ENCODE data around the gene CA12. TPM values are rescaled to one million over a fixed set of nuclear protein-coding genes. Genes with fewer than 3 reads are reported as not detected.

Gene CA12
- total and polyA plus RNA-seq, 10 of the 15 experiments (the other 5 are each of a cell fraction or from before 2014, with no cell fraction given): 0.03 to 0.10 TPM; not detected in 8

DNA sequence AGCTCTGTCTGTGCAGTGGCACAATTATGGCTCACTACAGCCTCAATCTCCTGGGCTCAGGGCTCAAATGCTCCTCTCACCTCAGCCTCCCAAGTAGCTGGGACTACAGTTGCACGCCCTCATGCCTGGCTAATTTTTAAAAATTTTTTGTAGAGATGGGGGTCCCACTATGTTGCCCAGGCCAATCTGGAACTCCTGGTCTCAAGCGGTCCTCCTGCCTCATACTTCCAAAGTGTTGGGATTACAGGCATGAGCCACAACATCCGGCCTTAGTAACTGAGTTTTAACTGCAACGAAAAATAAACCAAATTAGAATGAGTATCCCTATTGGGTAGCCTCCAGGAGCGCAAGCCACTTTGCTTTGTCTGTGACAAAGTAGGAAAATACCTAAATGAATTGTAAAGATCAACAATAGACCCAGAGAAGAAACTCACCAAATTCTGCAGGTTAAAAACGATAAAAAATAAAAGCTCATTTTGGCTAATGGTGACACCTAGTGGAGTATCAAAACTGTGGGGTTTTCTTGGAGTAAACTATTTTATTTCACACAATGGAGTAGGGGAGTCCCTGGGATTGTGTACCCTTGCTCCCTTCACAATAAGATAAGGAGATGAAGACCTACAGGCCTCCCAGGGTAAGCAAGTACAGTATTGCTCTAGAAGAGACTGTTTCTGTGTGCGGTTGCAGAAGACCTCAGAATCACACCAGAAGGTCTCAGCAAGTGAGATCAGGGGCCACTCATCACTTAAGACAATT lies 21.0 kb upstream of the CA12 start:
- ATAC-seq: peak; percentile 73
- WGBS (ENCODE audit: insufficient coverage, insufficient replicate concordance, low lambda C conversion rate, missing lambda C conversion rate): 62% methylated on average over 7 of the region's 7 CpGs
- in situ Hi-C loops (cut with MboI): loop anchor here (5.0 kb wide), 1 partner anchor 110 kb away; no protein-coding TSS in a partner anchor
- TF ChIP-seq, protein P1, sequence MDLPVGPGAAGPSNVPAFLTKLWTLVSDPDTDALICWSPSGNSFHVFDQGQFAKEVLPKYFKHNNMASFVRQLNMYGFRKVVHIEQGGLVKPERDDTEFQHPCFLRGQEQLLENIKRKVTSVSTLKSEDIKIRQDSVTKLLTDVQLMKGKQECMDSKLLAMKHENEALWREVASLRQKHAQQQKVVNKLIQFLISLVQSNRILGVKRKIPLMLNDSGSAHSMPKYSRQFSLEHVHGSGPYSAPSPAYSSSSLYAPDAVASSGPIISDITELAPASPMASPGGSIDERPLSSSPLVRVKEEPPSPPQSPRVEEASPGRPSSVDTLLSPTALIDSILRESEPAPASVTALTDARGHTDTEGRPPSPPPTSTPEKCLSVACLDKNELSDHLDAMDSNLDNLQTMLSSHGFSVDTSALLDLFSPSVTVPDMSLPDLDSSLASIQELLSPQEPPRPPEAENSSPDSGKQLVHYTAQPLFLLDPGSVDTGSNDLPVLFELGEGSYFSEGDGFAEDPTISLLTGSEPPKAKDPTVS (IDR thresholded peaks at IDR 0.05; ENCODE audit: low read depth, low read length): no peak
- TF ChIP-seq SMC3 (IDR thresholded peaks at IDR 0.05; ENCODE audit: borderline replicate concordance, low read length) (peak; percentile 79; the same call in 1 of the 2 replicates), ZBED1 (IDR thresholded peaks at IDR 0.05; ENCODE audit: borderline replicate concordance) (no peak), ZNF24 (IDR thresholded peaks at IDR 0.05) (no peak), BRCA1 (IDR thresholded peaks at IDR 0.05; ENCODE audit: low read depth, low read length) (no peak), HDGF (IDR thresholded peaks at IDR 0.05) (no peak), MEF2B (IDR thresholded peaks at IDR 0.05; ENCODE audit: partially characterized antibody, poor library complexity, severe bottlenecking) (no peak), YY1 (IDR thresholded peaks at IDR 0.05; ENCODE audit: low read depth, low read length) (no peak), ZNF622 (IDR thresholded peaks at IDR 0.05) (no peak), YBX1 (IDR thresholded peaks at IDR 0.05) (no peak), POLR2AphosphoS2 (IDR thresholded peaks at IDR 0.05; ENCODE audit: low read depth, low read length) (no peak), KAT2A (conservative IDR thresholded peaks at IDR 0.05; ENCODE audit: control insufficient read depth, low read depth, low read length) (no peak), KLF5 (IDR thresholded peaks at IDR 0.05; ENCODE audit: partially characterized antibody) (no peak), CREM (IDR thresholded peaks at IDR 0.05; ENCODE audit: low read depth) (no peak)
- TF ChIP-seq, protein P2, sequence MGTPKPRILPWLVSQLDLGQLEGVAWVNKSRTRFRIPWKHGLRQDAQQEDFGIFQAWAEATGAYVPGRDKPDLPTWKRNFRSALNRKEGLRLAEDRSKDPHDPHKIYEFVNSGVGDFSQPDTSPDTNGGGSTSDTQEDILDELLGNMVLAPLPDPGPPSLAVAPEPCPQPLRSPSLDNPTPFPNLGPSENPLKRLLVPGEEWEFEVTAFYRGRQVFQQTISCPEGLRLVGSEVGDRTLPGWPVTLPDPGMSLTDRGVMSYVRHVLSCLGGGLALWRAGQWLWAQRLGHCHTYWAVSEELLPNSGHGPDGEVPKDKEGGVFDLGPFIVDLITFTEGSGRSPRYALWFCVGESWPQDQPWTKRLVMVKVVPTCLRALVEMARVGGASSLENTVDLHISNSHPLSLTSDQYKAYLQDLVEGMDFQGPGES (IDR thresholded peaks at IDR 0.05): no peak
- TF ChIP-seq, protein P3, sequence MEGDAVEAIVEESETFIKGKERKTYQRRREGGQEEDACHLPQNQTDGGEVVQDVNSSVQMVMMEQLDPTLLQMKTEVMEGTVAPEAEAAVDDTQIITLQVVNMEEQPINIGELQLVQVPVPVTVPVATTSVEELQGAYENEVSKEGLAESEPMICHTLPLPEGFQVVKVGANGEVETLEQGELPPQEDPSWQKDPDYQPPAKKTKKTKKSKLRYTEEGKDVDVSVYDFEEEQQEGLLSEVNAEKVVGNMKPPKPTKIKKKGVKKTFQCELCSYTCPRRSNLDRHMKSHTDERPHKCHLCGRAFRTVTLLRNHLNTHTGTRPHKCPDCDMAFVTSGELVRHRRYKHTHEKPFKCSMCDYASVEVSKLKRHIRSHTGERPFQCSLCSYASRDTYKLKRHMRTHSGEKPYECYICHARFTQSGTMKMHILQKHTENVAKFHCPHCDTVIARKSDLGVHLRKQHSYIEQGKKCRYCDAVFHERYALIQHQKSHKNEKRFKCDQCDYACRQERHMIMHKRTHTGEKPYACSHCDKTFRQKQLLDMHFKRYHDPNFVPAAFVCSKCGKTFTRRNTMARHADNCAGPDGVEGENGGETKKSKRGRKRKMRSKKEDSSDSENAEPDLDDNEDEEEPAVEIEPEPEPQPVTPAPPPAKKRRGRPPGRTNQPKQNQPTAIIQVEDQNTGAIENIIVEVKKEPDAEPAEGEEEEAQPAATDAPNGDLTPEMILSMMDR (IDR thresholded peaks at IDR 0.05 in 2 of 3, conservative IDR thresholded peaks at IDR 0.05 in 1 of 3; ENCODE audit: control insufficient read depth in 2 of 3, extremely low read depth in 1 of 3, insufficient read depth in 1 of 3, low read depth in 3 of 3, low read length in 3 of 3): peak; percentile 44 to 60 (median 56); a peak in 5 of 6 replicates

More for the DNA sequence above, 21.0 kb upstream of the CA12 start:
- CTCF ChIA-PET: interaction anchor here (0.6 to 4.9 kb wide), 23 partner anchors 9 to 355 kb away, joined by 3 to 145 read pairs (median 4); partner anchors contain the start of gene RPS27L
- SMC1A ChIA-PET (ENCODE audit: uncharacterized antibody, unreplicated experiment): interaction anchor here (0.6 to 2.9 kb wide), 15 partner anchors 10 to 356 kb away, joined by 3 to 92 read pairs (median 3); no protein-coding TSS in a partner anchor
- Histone ChIP-seq H3K36me3 (ENCODE audit: control insufficient read depth in 2 of 2, insufficient read depth in 2 of 2, low read length in 1 of 2) (no peaks in the 10 kb centered on the region), H3K27ac (ENCODE audit: control insufficient read depth, insufficient read depth) (no peak overlapping the region), H3K4me1 (ENCODE audit: control insufficient read depth, insufficient read depth, low read length) (no peaks in the 10 kb centered on the region), H3K9me3 (replicated peaks; ENCODE audit: control insufficient read depth, insufficient read depth, low read length) (no peaks in the 10 kb centered on the region), H3K4me2 (ENCODE audit: control insufficient read depth, insufficient read depth) (no peak overlapping the region), H3K79me2 (ENCODE audit: control insufficient read depth, insufficient read depth, low read length) (no peaks in the 10 kb centered on the region), H3K9ac (ENCODE audit: control insufficient read depth, insufficient read depth, low read length) (no peak overlapping the region), H2AFZ (ENCODE audit: control insufficient read depth, low read depth, low read length) (no peak overlapping the region), H4K20me1 (ENCODE audit: control insufficient read depth, insufficient read depth) (no peaks in the 10 kb centered on the region), H3K4me3 (no peak overlapping the region), H3K27me3 (replicated peaks in 1 of 2; ENCODE audit: control insufficient read depth in 2 of 2, insufficient read depth in 2 of 2, low read length in 1 of 2) (no peaks in the 10 kb centered on the region)
- POLR2A ChIA-PET: interaction anchor here (0.5 kb wide), 1 partner anchor 113 kb away, joined by 3 read pairs; no protein-coding TSS in a partner anchor
- RAD21 ChIA-PET (ENCODE audit: unreplicated experiment): interaction anchor here (1.0 to 3.0 kb wide), 7 partner anchors 60 to 354 kb away, joined by 3 to 62 read pairs (median 6); no protein-coding TSS in a partner anchor
- no TSS peak for BruUV-seq (replicated peaks)
- peak; percentile 81 for FAIRE-seq
- intact Hi-C loops (cut with micrococcal nuclease; ENCODE audit: unreplicated experiment): loop anchor here (1.0 to 10.0 kb wide), 3 partner anchors 114 to 354 kb away; partner anchors contain the start of gene RPS27L
- DNase-seq (ENCODE audit: low read depth, low spot score): no peak
